SJCRH30 (cell line): ENCODE data around the gene MORN2. TPM values are rescaled to one million over a fixed set of nuclear protein-coding genes. Genes with fewer than 3 reads are reported as not detected.

Experiments
- DNase-seq, 2 experiments: peaks; one replicate each; pipeline ENCODE4 v3.0.0-alpha.2; 2015 to 2020
- H3K27ac ChIP-seq: fragments of 250-450 bp; sonication (Bioruptor Pico); 2 replicates; pipeline ENCODE4 v1.5.1; 2020; ENCODE audit warnings: mild to moderate bottlenecking, moderate library complexity
- H3K27me3 ChIP-seq: fragments of 250-450 bp; sonication (Bioruptor Pico); 2 replicates; pipeline ENCODE4 v1.5.1; 2020; ENCODE audit warnings: mild to moderate bottlenecking, moderate library complexity
- H3K36me3 ChIP-seq: fragments of 250-450 bp; sonication (Bioruptor Pico); 2 replicates; pipeline ENCODE4 v1.5.1; 2020; ENCODE audit warnings: mild to moderate bottlenecking, moderate library complexity
- H3K4me1 ChIP-seq: fragments of 250-450 bp; sonication (Bioruptor Pico); 2 replicates; pipeline ENCODE4 v1.5.1; 2020; ENCODE audit warnings: mild to moderate bottlenecking, moderate library complexity
- H3K4me3 ChIP-seq: fragments of 250-450 bp; sonication (Bioruptor Pico); 2 replicates; pipeline ENCODE4 v1.5.1; 2020; ENCODE audit warnings: mild to moderate bottlenecking, moderate library complexity
- H3K9me3 ChIP-seq: fragments of 250-450 bp; sonication (Bioruptor Pico); replicated peaks from 2 replicates; pipeline ENCODE4 v1.5.1; 2020; ENCODE audit warnings: mild to moderate bottlenecking, moderate library complexity
- total RNA-seq: library from RNA; depleted of rRNA; stranded (reverse); fragments of >200 nt; shearing (Covaris generic); gene quantifications from 2 replicates; pipeline ENCODE4 v1.2.3, GENCODE V29; 2014

MORN2 gene
- total RNA-seq, 1 experiment from 2014 or later = 18.2 TPM

DNA sequence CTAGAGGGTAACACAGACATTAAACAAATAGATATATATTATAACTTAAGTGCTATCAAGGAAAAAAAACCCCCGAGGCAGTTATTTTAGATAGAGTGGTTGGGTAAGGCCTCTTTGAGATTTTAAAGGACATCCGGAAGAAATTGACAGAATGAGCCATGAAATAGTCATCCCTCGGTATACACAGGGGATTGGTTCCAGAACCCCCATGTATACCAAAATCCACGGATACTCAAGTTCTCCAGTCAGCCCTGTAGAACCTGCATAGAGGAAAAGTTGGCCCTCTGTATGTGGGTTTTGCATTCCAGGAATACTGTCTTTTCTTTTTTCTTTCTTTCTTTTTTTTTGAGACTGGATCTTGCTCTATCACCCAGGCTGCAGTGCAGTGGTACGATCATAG is 2.0 kb upstream of the MORN2 start:
- peaks cover 17% of the 10 kb centered on the region for H3K9me3 ChIP-seq
- H3K4me3 ChIP-seq = no peak overlapping the region
- H3K36me3 ChIP-seq = no peaks in the 10 kb centered on the region
- no peaks in the 10 kb centered on the region for H3K27me3 ChIP-seq
- H3K27ac ChIP-seq = no peak overlapping the region
- no peaks in the 10 kb centered on the region; the same call in 1 of the 2 replicates for H3K4me1 ChIP-seq
- DNase-seq = no peak

DNA sequence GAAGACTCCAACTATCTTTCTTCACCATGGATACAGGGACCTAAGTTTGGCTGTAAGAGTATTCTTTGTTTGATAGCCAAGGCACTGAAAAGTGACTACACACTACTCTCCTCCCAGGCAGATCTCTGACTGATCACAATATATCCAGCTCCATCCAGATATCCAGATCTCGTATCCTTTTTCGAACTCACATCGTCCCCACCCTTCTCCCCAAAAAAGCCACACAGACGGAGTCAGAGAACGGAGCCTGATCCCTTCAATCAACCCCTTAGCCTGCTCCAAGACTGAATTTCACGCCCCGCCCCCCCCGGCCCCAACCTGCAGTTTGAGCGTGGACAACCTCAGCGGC is 575 bp upstream of the MORN2 start:
- peaks cover 7% of the 10 kb centered on the region; the same call in 1 of the 2 replicates for H3K9me3 ChIP-seq
- no peaks in the 10 kb centered on the region for H3K36me3 ChIP-seq
- peak overlapping the region; percentile 94 for H3K4me3 ChIP-seq
- H3K4me1 ChIP-seq = no peaks in the 10 kb centered on the region; the same call in 1 of the 2 replicates
- no peaks in the 10 kb centered on the region for H3K27me3 ChIP-seq
- DNase-seq = peak in 1 of 2 experiments; percentile 8
- peak overlapping the region; percentile 38 for H3K27ac ChIP-seq

DNA sequence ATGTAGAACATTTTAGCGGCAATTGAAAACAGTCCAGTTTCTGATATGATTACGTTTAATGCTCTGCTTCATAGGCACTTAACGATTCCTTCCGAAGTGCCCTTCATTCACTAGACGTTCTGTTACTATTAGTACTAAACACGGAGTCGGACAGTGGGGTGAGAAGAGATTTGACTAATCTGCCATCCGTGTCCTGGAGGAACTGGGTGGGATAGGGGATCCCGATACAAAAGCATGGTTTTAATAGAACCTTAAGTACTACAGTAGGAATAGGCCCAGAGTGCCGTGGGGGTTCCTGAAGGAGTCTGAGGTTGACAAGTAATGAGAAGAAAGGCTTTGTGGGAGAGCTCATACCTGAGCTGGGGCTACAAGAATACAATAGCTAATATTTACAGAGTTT is 631 bp downstream of the MORN2 start:
- no peaks in the 10 kb centered on the region for H3K27me3 ChIP-seq
- H3K9me3 ChIP-seq = 0 out of 2 replicates have a peak, but pooled peaks cover 6% of the 10 kb centered on the region
- H3K4me1 ChIP-seq = no peaks in the 10 kb centered on the region; the same call in 1 of the 2 replicates
- no peak overlapping the region for H3K27ac ChIP-seq
- H3K36me3 ChIP-seq = no peaks in the 10 kb centered on the region
- H3K4me3 ChIP-seq = peak overlapping the region; percentile 94
- DNase-seq = no peak

DNA sequence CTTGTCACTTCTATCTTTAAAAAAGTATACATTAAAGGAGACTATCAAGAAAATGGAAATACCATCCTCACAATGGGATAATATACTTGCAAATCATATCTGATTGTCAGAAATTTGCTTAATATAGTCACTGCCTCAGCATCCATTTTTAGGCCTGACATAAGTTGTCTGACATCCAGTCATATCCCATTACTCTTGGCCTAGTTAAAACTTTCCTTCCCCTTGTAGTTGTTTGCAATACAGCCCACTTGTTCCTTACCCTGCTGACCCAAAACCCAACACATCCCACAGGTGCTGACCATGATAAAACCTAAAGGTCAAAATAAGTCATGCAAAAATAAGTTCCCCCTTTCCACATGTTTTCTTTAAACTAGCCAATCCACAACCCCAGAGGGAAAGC is 10.3 kb downstream of the MORN2 start:
- DNase-seq = no peak
- no peak overlapping the region for H3K4me3 ChIP-seq
- H3K27me3 ChIP-seq = no peaks in the 10 kb centered on the region
- no peaks in the 10 kb centered on the region for H3K4me1 ChIP-seq
- no peak overlapping the region for H3K27ac ChIP-seq
- no peaks in the 10 kb centered on the region for H3K9me3 ChIP-seq
- H3K36me3 ChIP-seq = no peaks in the 10 kb centered on the region

DNA sequence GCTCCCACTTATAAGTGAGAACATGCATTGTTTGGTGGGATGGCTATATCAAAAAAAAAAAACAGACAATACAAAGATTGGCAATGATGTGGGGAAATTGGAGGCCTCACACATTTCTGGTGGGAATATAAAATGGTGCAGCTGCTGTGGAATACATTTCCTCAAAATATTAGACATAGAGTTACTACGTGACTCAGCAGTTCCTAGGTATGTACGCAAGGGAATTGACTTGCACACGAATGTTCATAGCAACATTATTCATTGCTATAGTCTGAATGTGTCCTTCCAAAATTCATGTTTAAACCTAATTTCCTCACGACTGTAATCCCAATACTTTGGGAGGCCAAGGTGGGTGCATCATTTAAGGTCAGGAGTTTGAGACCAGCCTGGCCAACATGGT is 11.6 kb downstream of the MORN2 start:
- DNase-seq = no peak
- Histone ChIP-seq H3K27ac (no peak overlapping the region), H3K9me3 (no peaks in the 10 kb centered on the region), H3K4me3 (no peak overlapping the region), H3K36me3 (no peaks in the 10 kb centered on the region), H3K4me1 (no peaks in the 10 kb centered on the region), H3K27me3 (no peaks in the 10 kb centered on the region)

DNA sequence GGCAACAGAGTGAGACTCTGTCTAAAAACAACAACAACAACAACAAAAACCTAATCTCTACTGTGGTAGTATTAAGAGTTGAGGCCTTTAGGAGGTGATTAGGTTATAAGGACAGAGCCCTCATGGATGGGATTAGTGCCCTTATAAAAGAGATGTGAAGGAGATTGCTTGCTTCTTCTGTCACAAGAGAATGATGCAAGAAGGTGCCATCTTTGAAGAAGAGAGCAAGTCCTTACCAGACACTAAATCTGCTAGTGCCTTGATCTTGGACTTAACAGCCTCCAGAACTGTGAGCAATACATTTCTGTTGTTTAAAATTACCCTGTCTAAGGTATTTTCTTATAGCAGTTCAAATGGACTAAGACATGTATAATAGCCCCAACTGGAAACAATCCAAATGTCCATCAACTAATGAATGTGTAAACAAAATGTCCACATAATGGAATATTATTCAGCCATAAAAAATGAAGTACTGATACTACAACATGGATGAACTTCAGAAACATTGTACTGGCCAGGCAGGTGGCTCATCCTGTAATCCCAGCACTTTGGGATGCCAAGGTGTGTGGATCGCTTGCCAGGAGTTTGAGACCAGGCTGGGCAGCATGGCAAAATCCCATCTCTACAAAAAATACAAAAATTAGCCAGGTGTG is 12.3 kb downstream of the MORN2 start:
- Histone ChIP-seq H3K4me1 (no peaks in the 10 kb centered on the region), H3K36me3 (no peaks in the 10 kb centered on the region), H3K27me3 (no peaks in the 10 kb centered on the region), H3K9me3 (no peaks in the 10 kb centered on the region), H3K4me3 (no peak overlapping the region), H3K27ac (no peak overlapping the region)
- no peak for DNase-seq

DNA sequence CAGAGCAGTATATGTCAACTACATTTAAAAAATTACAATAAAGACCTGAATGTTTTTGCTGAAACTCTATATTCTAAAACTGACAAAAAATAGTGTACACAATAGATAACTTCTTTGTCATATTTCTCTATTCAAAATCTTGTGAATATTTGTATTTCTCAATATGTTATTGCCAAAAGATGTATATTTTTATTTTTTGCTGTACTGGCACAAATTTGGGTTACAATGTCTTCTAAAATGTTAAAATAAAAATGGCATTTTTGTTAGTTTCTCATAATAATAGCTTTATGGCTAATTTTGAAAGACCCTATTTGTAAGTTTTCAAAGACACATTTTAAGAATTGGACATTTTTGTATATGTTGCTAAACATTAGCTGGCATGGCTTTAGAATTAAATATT is 13.3 kb downstream of the MORN2 start:
- Histone ChIP-seq H3K36me3 (no peaks in the 10 kb centered on the region), H3K4me1 (no peaks in the 10 kb centered on the region; the same call in 1 of the 2 replicates), H3K27me3 (no peaks in the 10 kb centered on the region), H3K9me3 (no peaks in the 10 kb centered on the region), H3K4me3 (no peak overlapping the region), H3K27ac (no peak overlapping the region)
- DNase-seq = no peak

DNA sequence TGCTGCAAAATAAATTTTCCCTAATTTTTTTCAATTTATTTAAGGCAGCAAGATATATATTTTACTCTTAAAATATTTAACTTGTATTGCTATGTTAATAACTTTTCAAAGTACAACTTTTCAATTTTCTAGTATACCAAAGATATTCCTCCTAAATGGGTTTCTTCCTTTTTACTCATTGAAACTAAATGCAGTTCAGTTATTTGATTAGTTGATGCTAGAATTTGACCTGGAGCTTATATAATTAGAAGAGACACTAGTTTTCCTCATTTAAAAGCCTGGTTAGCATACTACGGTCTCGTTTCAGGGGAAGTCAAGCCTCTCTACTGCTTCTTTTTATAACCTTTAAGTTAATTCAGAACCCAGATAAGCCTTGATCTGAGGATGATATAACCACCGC is 13.8 kb downstream of the MORN2 start, which contains the start of gene ARHGEF33:
ARHGEF33 (plus strand) TSS at position 301 of the 400 bp plus-strand sequence. CDS start 29,573 bp downstream, outside the sequence.
- Histone ChIP-seq H3K4me3 (no peak within 1 kb of the TSS), H3K36me3 (no peaks in the 10 kb centered on the region), H3K27me3 (no peaks in the 10 kb centered on the region), H3K4me1 (no peaks in the 10 kb centered on the region; the same call in 1 of the 2 replicates), H3K9me3 (no peaks in the 10 kb centered on the region), H3K27ac (no peak within 1 kb of the TSS)
- DNase-seq = no peak

DNA sequence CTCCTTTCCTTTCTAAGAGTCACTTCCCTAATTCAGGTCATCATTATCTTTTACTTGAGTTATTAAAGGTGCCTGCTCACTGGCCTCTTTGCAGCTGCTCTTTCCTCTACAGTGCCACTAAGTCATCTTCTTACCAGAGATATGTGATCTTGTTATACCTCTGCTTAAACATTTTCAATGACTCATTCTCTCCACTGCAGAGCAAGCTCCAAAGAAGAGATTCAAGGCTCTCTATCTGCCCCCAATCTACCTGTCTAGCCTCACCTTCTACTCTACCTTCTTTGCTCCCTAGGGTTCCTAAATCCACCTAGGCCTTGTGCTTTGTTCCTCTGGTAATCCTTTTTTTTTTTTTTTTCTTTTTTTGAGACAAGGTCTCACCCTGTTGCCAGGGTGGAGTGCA is 17.0 kb downstream of the MORN2 start:
- peak in 1 of 2 experiments; percentile 23 for DNase-seq
- Histone ChIP-seq H3K27me3 (no peaks in the 10 kb centered on the region), H3K4me1 (no peaks in the 10 kb centered on the region; the same call in 1 of the 2 replicates), H3K4me3 (no peak overlapping the region), H3K9me3 (no peaks in the 10 kb centered on the region), H3K27ac (no peak overlapping the region), H3K36me3 (no peaks in the 10 kb centered on the region)

DNA sequence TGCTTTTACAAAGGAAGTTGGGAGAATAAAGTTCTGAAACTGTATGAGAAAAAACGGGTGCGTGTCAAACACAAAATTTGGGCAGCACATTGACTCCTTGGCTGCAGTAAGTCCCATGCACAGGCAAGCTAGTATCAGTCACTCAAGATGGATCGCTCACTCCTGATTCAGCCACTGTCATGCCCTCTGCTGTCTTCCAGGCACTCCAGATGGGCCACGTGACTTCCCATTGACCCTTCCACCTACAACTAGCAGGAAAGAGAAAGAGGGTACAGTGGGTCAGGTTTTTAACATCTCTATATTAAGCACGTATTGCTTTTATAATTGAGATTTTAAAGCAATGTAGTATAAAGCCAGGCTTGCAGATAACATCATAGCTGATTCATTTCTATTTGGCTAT is 22.5 kb downstream of the MORN2 start:
- H3K9me3 ChIP-seq = no peaks in the 10 kb centered on the region
- H3K27me3 ChIP-seq = no peaks in the 10 kb centered on the region
- no peak overlapping the region for H3K4me3 ChIP-seq
- no peaks in the 10 kb centered on the region for H3K36me3 ChIP-seq
- H3K27ac ChIP-seq = no peak overlapping the region
- no peak for DNase-seq
- no peaks in the 10 kb centered on the region; the same call in 1 of the 2 replicates for H3K4me1 ChIP-seq

DNA sequence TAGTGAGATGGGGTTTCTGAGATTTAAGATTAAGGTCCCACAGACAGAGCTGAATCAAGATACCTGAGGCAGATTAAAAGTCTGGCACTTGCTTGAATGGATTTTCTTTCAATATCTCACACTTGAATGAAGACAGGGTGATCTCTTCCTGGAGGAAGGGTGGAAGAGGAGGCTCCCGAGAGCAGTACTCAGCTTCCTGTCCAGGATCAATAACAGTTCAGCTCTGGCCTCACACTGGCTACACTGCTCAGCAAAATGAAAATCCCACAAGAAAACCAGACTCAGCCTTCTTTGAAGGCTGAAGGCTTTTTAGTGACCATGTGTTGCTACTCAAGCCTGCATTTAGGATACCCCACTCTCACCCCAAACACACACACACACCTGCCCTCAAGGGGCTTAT is 24.9 kb downstream of the MORN2 start:
- DNase-seq = no peak
- Histone ChIP-seq H3K27ac (no peak overlapping the region), H3K4me1 (no peaks in the 10 kb centered on the region), H3K27me3 (no peaks in the 10 kb centered on the region), H3K36me3 (no peaks in the 10 kb centered on the region), H3K9me3 (no peaks in the 10 kb centered on the region), H3K4me3 (no peak overlapping the region)

DNA sequence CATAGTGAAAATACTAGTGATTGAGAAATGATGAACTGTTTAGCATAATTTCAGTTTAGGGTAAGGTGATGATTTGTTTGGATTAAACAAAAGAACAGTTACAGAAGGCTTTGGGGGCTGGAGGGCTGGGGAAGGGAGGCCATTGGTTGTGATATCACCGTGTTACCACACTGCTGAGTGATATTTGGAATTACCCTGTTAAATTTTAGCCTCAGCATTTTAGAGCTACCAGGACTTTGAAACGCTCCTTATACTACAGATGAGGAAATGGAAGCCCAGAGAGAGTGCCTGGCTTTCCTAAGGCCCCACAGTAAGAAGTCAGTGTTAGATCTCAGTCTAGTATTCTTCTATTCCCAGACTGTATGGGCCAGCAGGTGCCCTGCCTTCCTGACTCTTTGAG is 29.5 kb downstream of the MORN2 start:
- Histone ChIP-seq H3K27me3 (no peaks in the 10 kb centered on the region), H3K9me3 (no peaks in the 10 kb centered on the region), H3K27ac (no peak overlapping the region), H3K4me1 (no peaks in the 10 kb centered on the region), H3K4me3 (no peak overlapping the region), H3K36me3 (no peaks in the 10 kb centered on the region)
- DNase-seq = no peak

DNA sequence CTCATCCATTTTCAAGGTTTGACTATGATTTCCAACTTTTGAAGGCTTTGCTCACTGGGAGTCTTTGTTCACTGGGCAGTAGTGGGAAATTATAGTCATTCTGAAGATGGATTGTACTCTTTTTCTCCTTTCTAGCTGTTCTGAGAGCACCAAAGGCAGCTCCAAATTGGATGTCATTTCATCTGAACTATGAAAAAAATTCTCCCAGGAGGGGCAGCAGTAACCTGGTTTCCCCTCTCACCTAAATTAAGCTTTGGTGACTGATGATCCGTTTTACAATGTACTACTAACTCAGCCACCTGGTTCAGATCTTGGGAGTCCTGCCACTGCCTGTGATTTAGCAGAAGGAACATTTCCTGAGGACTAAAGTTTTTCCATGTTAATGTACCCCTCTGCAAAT is 31.5 kb downstream of the MORN2 start:
- Histone ChIP-seq H3K4me3 (no peak overlapping the region), H3K9me3 (no peaks in the 10 kb centered on the region), H3K27me3 (no peaks in the 10 kb centered on the region; the same call in 1 of the 2 replicates), H3K4me1 (no peaks in the 10 kb centered on the region), H3K27ac (no peak overlapping the region), H3K36me3 (no peaks in the 10 kb centered on the region)
- DNase-seq = no peak

DNA sequence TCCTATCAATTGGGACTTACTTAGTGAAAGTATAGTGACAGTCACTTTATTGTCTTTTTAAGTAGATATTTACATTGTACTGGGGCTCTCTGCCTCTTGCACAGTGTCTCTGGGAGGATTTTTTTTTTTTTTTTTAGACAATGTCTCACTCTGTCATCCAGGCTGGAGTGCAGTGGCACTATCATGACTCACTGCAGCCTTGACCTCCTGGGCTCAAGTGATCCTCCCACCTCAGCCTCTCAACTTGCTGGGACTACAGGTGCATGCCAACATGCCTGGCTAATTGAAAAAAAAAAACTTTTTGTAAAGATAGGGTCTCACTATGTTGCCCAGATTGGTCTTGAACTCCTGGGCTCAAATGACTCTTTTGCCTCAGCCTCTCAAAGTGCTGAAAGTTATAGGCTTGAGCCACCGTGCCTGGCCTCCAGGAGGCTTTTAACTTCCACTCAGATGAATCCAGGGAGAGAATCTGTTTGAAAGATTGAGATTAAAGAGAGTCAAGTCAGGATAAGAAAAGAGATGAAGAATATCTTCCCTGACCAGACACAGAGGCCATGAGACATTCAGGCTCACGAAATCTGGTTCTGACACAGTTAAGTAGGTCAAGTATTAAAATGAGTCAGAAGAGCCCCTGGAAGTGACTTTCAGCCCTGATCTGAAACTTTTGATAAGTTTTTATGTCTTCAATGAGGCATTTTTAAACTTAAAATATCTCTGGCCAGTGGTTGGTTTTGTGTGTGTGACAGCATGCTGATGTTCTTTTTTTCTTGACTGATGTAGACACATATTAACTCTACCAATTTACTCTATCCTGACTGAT is 32.2 kb downstream of the MORN2 start:
- H3K4me1 ChIP-seq = no peaks in the 10 kb centered on the region
- no peaks in the 10 kb centered on the region for H3K36me3 ChIP-seq
- no peaks in the 10 kb centered on the region; the same call in 1 of the 2 replicates for H3K27me3 ChIP-seq
- no peak overlapping the region for H3K4me3 ChIP-seq
- H3K9me3 ChIP-seq = no peaks in the 10 kb centered on the region
- H3K27ac ChIP-seq = no peak overlapping the region
- DNase-seq = no peak

DNA sequence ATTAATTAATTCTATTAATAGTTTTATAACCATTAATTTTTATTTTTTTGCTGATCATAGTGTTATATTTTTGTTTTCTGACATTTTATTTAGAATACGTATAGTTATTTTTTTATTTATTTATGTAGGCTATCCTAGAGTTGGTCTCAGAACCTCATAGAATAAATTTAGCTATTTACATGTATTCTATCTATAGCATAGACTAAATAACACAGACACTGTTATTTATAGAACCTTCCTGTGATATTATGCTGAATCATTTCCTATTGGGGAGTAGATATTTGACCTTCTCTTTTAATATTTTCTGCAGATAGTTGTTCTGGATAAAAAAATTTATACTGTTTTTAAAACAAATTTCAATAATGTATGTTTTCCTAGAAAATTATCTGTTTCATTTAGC is 34.1 kb downstream of the MORN2 start:
- Histone ChIP-seq H3K27ac (no peak overlapping the region), H3K27me3 (no peaks in the 10 kb centered on the region; the same call in 1 of the 2 replicates), H3K9me3 (no peaks in the 10 kb centered on the region), H3K4me1 (no peaks in the 10 kb centered on the region), H3K36me3 (no peaks in the 10 kb centered on the region), H3K4me3 (no peak overlapping the region)
- DNase-seq = no peak
